ENCODE measurements around the gene LRRN1. TPM values are rescaled to one million over a fixed set of nuclear protein-coding genes. Genes with fewer than 3 reads are reported as not detected.
"Not testable (repeated sequence)": the region's sequence is repeated elsewhere in the genome, so short reads cannot be mapped to it uniquely, and the experiment has no call there.

Gene LRRN1
- total RNA-seq, 6 experiments from 2014 or later = not detected

GRCh38 chr3:3853544-3853943, 54.3 kb downstream of the LRRN1 start:
- TF ChIP-seq, protein P1, sequence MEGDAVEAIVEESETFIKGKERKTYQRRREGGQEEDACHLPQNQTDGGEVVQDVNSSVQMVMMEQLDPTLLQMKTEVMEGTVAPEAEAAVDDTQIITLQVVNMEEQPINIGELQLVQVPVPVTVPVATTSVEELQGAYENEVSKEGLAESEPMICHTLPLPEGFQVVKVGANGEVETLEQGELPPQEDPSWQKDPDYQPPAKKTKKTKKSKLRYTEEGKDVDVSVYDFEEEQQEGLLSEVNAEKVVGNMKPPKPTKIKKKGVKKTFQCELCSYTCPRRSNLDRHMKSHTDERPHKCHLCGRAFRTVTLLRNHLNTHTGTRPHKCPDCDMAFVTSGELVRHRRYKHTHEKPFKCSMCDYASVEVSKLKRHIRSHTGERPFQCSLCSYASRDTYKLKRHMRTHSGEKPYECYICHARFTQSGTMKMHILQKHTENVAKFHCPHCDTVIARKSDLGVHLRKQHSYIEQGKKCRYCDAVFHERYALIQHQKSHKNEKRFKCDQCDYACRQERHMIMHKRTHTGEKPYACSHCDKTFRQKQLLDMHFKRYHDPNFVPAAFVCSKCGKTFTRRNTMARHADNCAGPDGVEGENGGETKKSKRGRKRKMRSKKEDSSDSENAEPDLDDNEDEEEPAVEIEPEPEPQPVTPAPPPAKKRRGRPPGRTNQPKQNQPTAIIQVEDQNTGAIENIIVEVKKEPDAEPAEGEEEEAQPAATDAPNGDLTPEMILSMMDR (IDR thresholded peaks at IDR 0.05) = no peak
- Mint-ChIP-seq H3K27ac (no peak overlapping the region), H3K4me1 (ENCODE audit: low read depth) (no peaks in the 10 kb centered on the region), H3K9me3 (peaks cover 61% of the 10 kb centered on the region), H3K36me3 (ENCODE audit: low read depth) (no peaks in the 10 kb centered on the region), H3K27me3 (ENCODE audit: insufficient read depth) (no peaks in the 10 kb centered on the region), H3K4me3 (no peak overlapping the region)
- DNase-seq = no peak

GRCh38 chr3:3855056-3855455, 55.8 kb downstream of the LRRN1 start:
- Mint-ChIP-seq H3K36me3 (ENCODE audit: low read depth) (no peaks in the 10 kb centered on the region), H3K4me3 (no peak overlapping the region), H3K9me3 (peaks cover 59% of the 10 kb centered on the region), H3K27me3 (ENCODE audit: insufficient read depth) (no peaks in the 10 kb centered on the region), H3K27ac (no peak overlapping the region), H3K4me1 (ENCODE audit: low read depth) (no peaks in the 10 kb centered on the region)
- DNase-seq = no peak
- TF ChIP-seq, protein P1 (IDR thresholded peaks at IDR 0.05) = no peak

GRCh38 chr3:3860235-3860634, 61.0 kb downstream of the LRRN1 start:
- H3K4me1 Mint-ChIP-seq (ENCODE audit: low read depth) = no peaks in the 10 kb centered on the region
- no peaks in the 10 kb centered on the region; the same call in 1 of the 2 replicates for H3K36me3 Mint-ChIP-seq (ENCODE audit: low read depth)
- H3K27ac Mint-ChIP-seq = no peak overlapping the region
- TF ChIP-seq, protein P1 (IDR thresholded peaks at IDR 0.05) = no peak
- DNase-seq = no peak
- no peaks in the 10 kb centered on the region for H3K27me3 Mint-ChIP-seq (ENCODE audit: insufficient read depth)
- H3K9me3 Mint-ChIP-seq = peaks cover 60% of the 10 kb centered on the region
- no peak overlapping the region for H3K4me3 Mint-ChIP-seq

GRCh38 chr3:3862534-3862933, 63.3 kb downstream of the LRRN1 start:
- Mint-ChIP-seq H3K4me3 (no peak overlapping the region), H3K9me3 (peaks cover 61% of the 10 kb centered on the region)

DNA sequence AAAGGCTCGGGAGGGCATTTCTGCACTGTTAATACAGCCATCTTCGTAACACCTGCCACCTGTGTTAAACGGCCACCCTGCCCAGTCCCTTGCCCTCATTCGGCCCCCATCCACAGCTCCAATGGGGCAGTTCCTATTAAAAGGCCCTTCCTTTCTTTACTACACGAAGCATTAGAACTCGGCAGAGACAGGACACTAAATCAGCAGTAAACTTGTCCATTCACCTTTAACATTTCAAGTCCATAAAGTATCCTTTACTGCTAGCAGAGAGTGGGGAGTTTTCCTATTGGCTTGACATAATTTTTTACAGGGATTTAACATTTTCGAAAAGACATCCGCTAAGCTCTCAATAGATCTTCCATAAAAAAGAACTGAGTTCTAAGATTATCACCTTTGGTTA, 76.3 kb downstream of the LRRN1 start:
- H3K9me3 Mint-ChIP-seq = peaks cover 25% of the 10 kb centered on the region
- no peak for DNase-seq
- TF ChIP-seq, protein P1 (IDR thresholded peaks at IDR 0.05) = no peak
- no peak overlapping the region for H3K27ac Mint-ChIP-seq
- H3K4me1 Mint-ChIP-seq (ENCODE audit: low read depth) = no peaks in the 10 kb centered on the region
- no peaks in the 10 kb centered on the region; the same call in 1 of the 2 replicates for H3K36me3 Mint-ChIP-seq (ENCODE audit: low read depth)
- H3K4me3 Mint-ChIP-seq = no peak overlapping the region
- no peaks in the 10 kb centered on the region for H3K27me3 Mint-ChIP-seq (ENCODE audit: insufficient read depth)

More at GRCh38 chr3:3862534-3862933, 63.3 kb downstream of the LRRN1 start:
- Mint-ChIP-seq H3K36me3 (ENCODE audit: low read depth) (no peaks in the 10 kb centered on the region; the same call in 1 of the 2 replicates), H3K27me3 (ENCODE audit: insufficient read depth) (no peaks in the 10 kb centered on the region), H3K4me1 (ENCODE audit: low read depth) (no peaks in the 10 kb centered on the region), H3K27ac (no peak overlapping the region)
- TF ChIP-seq, protein P1 (IDR thresholded peaks at IDR 0.05) = no peak
- no peak for DNase-seq

DNA sequence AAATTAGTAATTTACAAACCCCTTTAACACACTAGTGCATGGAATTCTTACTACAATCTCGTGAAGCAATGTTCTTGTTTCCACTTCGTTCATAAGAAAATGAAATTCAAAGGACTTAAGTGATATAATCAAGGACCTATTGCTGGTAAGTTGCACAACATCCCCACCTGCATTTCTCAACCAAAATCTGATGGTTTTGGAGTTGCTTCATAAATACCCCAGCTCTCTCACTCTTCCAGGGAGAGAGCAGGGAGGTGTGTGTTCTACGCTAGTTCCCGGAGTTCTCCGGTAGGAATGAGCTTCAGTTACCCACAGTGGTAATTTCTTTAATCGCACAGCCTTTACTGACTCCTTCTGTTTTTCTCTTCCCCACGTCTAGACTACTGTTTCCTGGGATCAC, 81.8 kb downstream of the LRRN1 start:
- Mint-ChIP-seq H3K4me3 (no peak overlapping the region), H3K27me3 (ENCODE audit: insufficient read depth) (no peaks in the 10 kb centered on the region), H3K36me3 (ENCODE audit: low read depth) (no peaks in the 10 kb centered on the region), H3K4me1 (ENCODE audit: low read depth) (no peaks in the 10 kb centered on the region), H3K9me3 (peaks cover 37% of the 10 kb centered on the region), H3K27ac (no peak overlapping the region)
- TF ChIP-seq, protein P1 (IDR thresholded peaks at IDR 0.05) = no peak
- no peak for DNase-seq

DNA sequence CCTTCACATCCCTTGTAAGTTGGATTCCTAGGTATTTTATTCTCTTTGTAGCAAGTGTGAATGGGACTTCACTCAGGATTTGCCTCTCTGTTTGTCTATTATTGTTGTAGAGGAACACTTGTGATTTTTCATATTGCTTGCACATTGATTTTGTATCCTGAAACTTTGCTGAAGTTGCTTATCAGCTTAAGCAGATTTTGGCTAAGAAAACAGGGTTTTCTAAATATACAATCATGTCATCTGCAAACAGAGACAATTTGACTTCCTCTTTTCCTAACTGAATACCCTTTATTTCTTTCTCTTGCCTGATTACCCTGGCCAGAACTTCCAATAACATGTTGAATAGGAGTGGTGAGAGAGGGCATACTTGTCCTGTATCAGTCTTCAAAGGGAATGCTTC, 88.1 kb downstream of the LRRN1 start:
- DNase-seq; H3K4me1 Mint-ChIP-seq (ENCODE audit: low read depth); H3K27ac Mint-ChIP-seq; H3K36me3 Mint-ChIP-seq (ENCODE audit: low read depth); H3K27me3 Mint-ChIP-seq (ENCODE audit: insufficient read depth); H3K4me3 Mint-ChIP-seq: not testable (repeated sequence)
- peaks cover 56% of the 10 kb centered on the region for H3K9me3 Mint-ChIP-seq
